Measurements from ENCODE around the gene SH2B3.

GRCh38 chr12:111393700-111394300 is 11.9 kb upstream of the SH2B3 start:
- TF ChIP-seq CTCF (IDR thresholded peaks at IDR 0.05) = no peak
- TF ChIP-seq POLR2A (IDR thresholded peaks at IDR 0.05) = no peak

Data from vagina (tissue), 2 donors.